HG03139 (cell line): ENCODE data around the gene PLXNB2.

Source experiments
- ATAC-seq: cut with Tn5 transposase; IDR thresholded peaks from one replicate; pipeline ENCODE4 v1.9.1; 2021; ENCODE audit not compliant: unreplicated experiment

PLXNB2 gene

GRCh38 chr22:50236731-50237409 is 70.6 kb downstream of the PLXNB2 start:
- ATAC-seq, result no peak

GRCh38 chr22:50233223-50233622 is 74.2 kb downstream of the PLXNB2 start:
- no peak for ATAC-seq

GRCh38 chr22:50232481-50233151 is 74.8 kb downstream of the PLXNB2 start:
- no peak for ATAC-seq

GRCh38 chr22:50229370-50229769 is 78.1 kb downstream of the PLXNB2 start:
- no peak for ATAC-seq

GRCh38 chr22:50228366-50228765 is 79.1 kb downstream of the PLXNB2 start:
- ATAC-seq, result no peak

- ATAC-seq, result no peak
These were observed 79.7 kb downstream of the PLXNB2 start for GRCh38 chr22:50227579-50228215.

GRCh38 chr22:50226875-50227165 is 80.6 kb downstream of the PLXNB2 start:
- no peak for ATAC-seq

- no peak for ATAC-seq
These were observed 81.2 kb downstream of the PLXNB2 start for GRCh38 chr22:50226063-50226874.

GRCh38 chr22:50225200-50225969 is 82.1 kb downstream of the PLXNB2 start:
- no peak for ATAC-seq
